ENCODE results near the gene TBC1D4. TPM values are rescaled to one million over a fixed set of nuclear protein-coding genes. Genes with fewer than 3 reads are reported as not detected.

The TBC1D4 gene
- total and polyA plus RNA-seq, 2 donors from 2014 or later, result 14.7 to 51.8 TPM

- no peak for FAIRE-seq
- no peak for TF ChIP-seq CTCF (IDR thresholded peaks at IDR 0.05; ENCODE audit: borderline replicate concordance, extremely low read depth, insufficient read depth)
- Histone ChIP-seq H3K4me1 (ENCODE audit: control insufficient read depth in 2 of 3, insufficient read depth in 2 of 3, low read depth in 1 of 3, low read length in 3 of 3) (no peaks in the 10 kb centered on the region), H3K27me3 (ENCODE audit: control insufficient read depth, insufficient read depth, low read length) (no peaks in the 10 kb centered on the region), H3K27ac (ENCODE audit: low read depth in 2 of 2, low read length in 2 of 2) (no peak overlapping the region), H3K9ac (ENCODE audit: low read length in 3 of 3) (no peak overlapping the region), H3K36me3 (ENCODE audit: control insufficient read depth in 2 of 3, insufficient read depth in 3 of 3, low read length in 3 of 3) (no peaks in the 10 kb centered on the region), H3K9me3 (ENCODE audit: control insufficient read depth in 2 of 3, insufficient read depth in 1 of 3, low read length in 3 of 3) (no peaks in the 10 kb centered on the region), H3K4me3 (ENCODE audit: low read length in 3 of 3) (no peak overlapping the region)
- DNase-seq, result no peak
- intact Hi-C loops (cut with DNase I), result no loop called here
Measured at GRCh38 chr13:75383064-75383715, 98.8 kb downstream of the TBC1D4 start.

DNA sequence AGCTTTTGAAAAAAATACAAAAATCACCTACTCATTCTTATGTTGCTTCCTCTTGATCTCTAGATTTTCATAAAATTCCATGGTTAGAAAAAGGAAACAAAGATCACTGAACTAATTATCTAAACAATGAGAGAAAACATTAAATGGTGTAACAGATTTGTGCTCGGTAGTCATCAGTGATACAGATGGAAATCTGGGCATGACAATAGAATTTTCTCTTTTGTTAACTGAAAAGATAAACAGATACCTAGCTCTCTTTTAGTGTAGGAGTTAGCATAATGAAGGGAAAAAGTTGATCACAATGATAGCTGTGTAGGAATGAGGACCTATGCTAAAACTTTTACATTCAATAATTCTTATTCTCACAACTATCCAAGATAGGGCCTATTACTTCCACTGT is 103.7 kb downstream of the TBC1D4 start:
- Histone ChIP-seq H3K27ac (ENCODE audit: low read depth in 2 of 2, low read length in 2 of 2) (no peak overlapping the region), H3K9me3 (ENCODE audit: control insufficient read depth in 2 of 3, insufficient read depth in 1 of 3, low read length in 3 of 3) (no peaks in the 10 kb centered on the region), H3K36me3 (ENCODE audit: control insufficient read depth in 2 of 3, insufficient read depth in 3 of 3, low read length in 3 of 3) (no peaks in the 10 kb centered on the region), H3K4me1 (ENCODE audit: control insufficient read depth in 2 of 3, insufficient read depth in 2 of 3, low read depth in 1 of 3, low read length in 3 of 3) (no peaks in the 10 kb centered on the region), H3K4me3 (ENCODE audit: low read length in 3 of 3) (no peak overlapping the region), H3K27me3 (ENCODE audit: control insufficient read depth, insufficient read depth, low read length) (no peaks in the 10 kb centered on the region), H3K9ac (ENCODE audit: low read length in 3 of 3) (no peak overlapping the region)
- intact Hi-C loops (cut with DNase I), result loop anchor here (10.0 kb wide), 1 partner anchor 106 kb away; the partner anchor contains the start of gene TBC1D4
- no peak for DNase-seq
- TF ChIP-seq CTCF (IDR thresholded peaks at IDR 0.05; ENCODE audit: borderline replicate concordance, extremely low read depth, insufficient read depth), result no peak
- FAIRE-seq, result no peak

DNA sequence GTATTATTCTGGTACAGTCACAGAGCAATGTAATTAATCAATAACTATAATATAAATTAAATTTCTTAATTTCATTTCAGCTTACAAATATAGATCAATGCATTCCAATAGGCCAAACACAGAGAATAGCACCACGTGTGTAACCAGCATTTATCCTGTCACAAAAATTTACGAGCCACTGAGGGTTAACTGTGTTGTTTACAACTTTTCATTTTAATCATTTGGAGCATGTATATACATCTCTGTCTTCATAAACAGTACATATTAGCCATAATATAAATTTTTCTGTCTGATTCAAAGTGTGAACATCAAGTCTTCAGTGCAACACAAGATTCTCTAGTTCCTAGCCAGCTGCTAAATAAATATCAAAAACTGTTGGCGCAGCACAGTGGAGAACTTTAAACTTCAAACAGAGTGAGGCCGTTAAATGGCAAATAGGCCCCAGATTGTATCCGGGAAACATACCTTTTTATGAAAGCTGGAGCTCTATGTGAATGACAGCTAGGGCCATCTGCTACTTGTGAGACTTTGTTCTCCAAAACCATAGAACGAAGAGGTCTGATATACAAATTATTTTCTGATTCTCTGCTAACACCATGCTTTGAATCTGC is 105.1 kb downstream of the TBC1D4 start:
- H3K27me3 ChIP-seq (ENCODE audit: control insufficient read depth, insufficient read depth, low read length), result no peaks in the 10 kb centered on the region
- H3K4me1 ChIP-seq (ENCODE audit: control insufficient read depth in 2 of 3, insufficient read depth in 2 of 3, low read depth in 1 of 3, low read length in 3 of 3), result peaks cover 0 to 6% (median 0%) of the 10 kb centered on the region in 3 donors
- FAIRE-seq (no peak), DNase-seq (no peak)
- intact Hi-C loops (cut with DNase I), result loop anchor here (10.0 kb wide), 1 partner anchor 108 kb away; the partner anchor contains the start of gene TBC1D4
- no peak overlapping the region for H3K27ac ChIP-seq (ENCODE audit: low read depth in 2 of 2, low read length in 2 of 2)
- TF ChIP-seq CTCF (IDR thresholded peaks at IDR 0.05; ENCODE audit: borderline replicate concordance, extremely low read depth, insufficient read depth), result no peak
- no peaks in the 10 kb centered on the region for H3K9me3 ChIP-seq (ENCODE audit: control insufficient read depth in 2 of 3, insufficient read depth in 1 of 3, low read length in 3 of 3)
- no peaks in the 10 kb centered on the region for H3K36me3 ChIP-seq (ENCODE audit: control insufficient read depth in 2 of 3, insufficient read depth in 3 of 3, low read length in 3 of 3)
- H3K4me3 ChIP-seq (ENCODE audit: low read length in 3 of 3), result no peak overlapping the region
- no peak overlapping the region for H3K9ac ChIP-seq (ENCODE audit: low read length in 3 of 3)
